Measurements from ENCODE around the gene HBM. TPM values are rescaled to one million over a fixed set of nuclear protein-coding genes. Genes with fewer than 3 reads are reported as not detected.

The HBM gene
- total RNA-seq (not detected), polyA plus RNA-seq (not detected)

- Mint-ChIP-seq H3K4me1 (peaks cover 0 to 9% (median 0%) of the 10 kb centered on the region in 4 donors), H3K27me3 (peaks cover 64% of the 10 kb centered on the region), H3K36me3 (no peaks in the 10 kb centered on the region), H3K9me3 (no peaks in the 10 kb centered on the region), H3K27ac (no peak within 1 kb of the TSS), H3K4me3 (peak within 1 kb of the TSS in 3 of 4 donors; percentile 22 to 77 (median 51))
- ATAC-seq (ENCODE audit: low read depth in 2 of 2) (no peak), DNase-seq (no peak)
- H3K4me1 ChIP-seq (ENCODE audit: control insufficient read depth, insufficient read depth, low read length, poor library complexity, severe bottlenecking) = peaks cover 14% of the 10 kb centered on the region
- H3K4me3 ChIP-seq (ENCODE audit: low read depth, low read length) = no peak within 1 kb of the TSS
- H3K27ac ChIP-seq (ENCODE audit: insufficient read depth, low read length, poor library complexity, severe bottlenecking) = no peak within 1 kb of the TSS
- H3K27me3 ChIP-seq (ENCODE audit: control insufficient read depth, insufficient read depth, low read length) = peaks cover 5% of the 10 kb centered on the region
- H3K9me3 ChIP-seq (ENCODE audit: control insufficient read depth in 2 of 2, low read length in 2 of 2) = no peaks in the 10 kb centered on the region
- H3K36me3 ChIP-seq (ENCODE audit: control insufficient read depth, insufficient read depth, low read length) = no peaks in the 10 kb centered on the region
Measured at GRCh38 chr16:165539-166374, at the start of gene HBM. TSS of gene HBM (plus strand) at chr16:165978. CDS start at chr16:165998, 20 bp downstream.

GRCh38 chr16:116015-116414, 49.8 kb upstream of the HBM start:
- H3K9me3 Mint-ChIP-seq = no peaks in the 10 kb centered on the region
- Histone ChIP-seq H3K4me1 (ENCODE audit: control insufficient read depth, insufficient read depth, low read length, poor library complexity, severe bottlenecking) (no peaks in the 10 kb centered on the region), H3K36me3 (ENCODE audit: control insufficient read depth, insufficient read depth, low read length) (peaks cover 20% of the 10 kb centered on the region), H3K27me3 (ENCODE audit: control insufficient read depth, insufficient read depth, low read length) (no peaks in the 10 kb centered on the region), H3K9me3 (ENCODE audit: control insufficient read depth in 2 of 2, low read length in 2 of 2) (no peaks in the 10 kb centered on the region), H3K4me3 (ENCODE audit: low read depth, low read length) (no peak overlapping the region), H3K27ac (ENCODE audit: insufficient read depth, low read length, poor library complexity, severe bottlenecking) (no peak overlapping the region)
- H3K4me1 Mint-ChIP-seq = peaks cover 0 to 8% (median 2%) of the 10 kb centered on the region in 4 donors
- H3K36me3 Mint-ChIP-seq = peaks cover 13% of the 10 kb centered on the region
- peak overlapping the region in 1 of 3 donors; percentile 20 for H3K27ac Mint-ChIP-seq
- no peaks in the 10 kb centered on the region for H3K27me3 Mint-ChIP-seq
- no peak for DNase-seq
- no peak overlapping the region for H3K4me3 Mint-ChIP-seq
- no peak for ATAC-seq (ENCODE audit: low read depth in 2 of 2)

DNA sequence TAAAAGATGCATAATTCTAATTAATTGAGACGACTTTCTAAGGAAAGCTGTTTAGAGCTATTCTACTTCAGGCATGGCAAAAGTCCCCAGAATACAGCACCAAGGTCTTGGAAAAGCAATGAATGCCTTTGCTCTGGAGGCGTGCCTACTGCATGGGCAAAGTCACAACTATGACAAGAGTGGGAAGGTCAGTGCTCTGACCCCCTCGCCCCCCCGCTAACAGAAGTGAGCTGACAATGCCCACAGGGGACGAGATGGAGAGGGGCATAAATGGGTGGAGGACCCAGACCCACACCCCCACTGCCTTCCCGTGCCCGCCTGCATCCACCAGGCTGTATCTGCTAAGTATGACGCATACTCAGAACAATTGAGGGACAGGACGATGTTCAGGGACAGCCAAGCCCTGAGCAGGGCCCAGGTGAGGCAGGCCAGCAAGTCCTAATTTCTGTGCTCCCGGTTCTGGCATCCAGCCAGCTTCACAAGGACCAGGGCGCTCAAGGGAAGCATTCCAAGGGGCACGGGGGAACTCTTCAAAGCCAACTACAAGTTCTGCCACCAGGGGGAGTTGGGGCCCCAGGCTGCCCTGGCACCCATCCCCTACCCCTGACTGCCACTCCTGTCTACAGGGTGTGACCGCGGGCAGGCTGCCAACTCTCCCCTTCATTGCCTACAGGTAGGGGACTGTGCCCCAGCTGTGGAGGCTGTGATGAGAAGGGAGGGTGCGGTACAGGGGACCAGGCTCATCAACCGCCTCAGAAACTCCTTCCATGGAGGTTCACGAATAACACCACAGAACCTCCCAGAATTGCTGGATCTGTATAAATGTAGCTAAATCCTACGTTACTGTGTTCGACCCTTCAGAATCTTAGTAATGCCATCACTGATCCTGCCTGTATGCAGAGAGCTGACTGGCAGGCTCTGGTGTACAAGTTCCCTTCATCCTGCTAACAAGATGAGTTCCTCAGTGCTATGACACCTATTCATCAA, 48.1 kb upstream of the HBM start:
- no peak overlapping the region for H3K4me3 ChIP-seq (ENCODE audit: low read depth, low read length)
- Mint-ChIP-seq H3K4me3 (no peak overlapping the region), H3K36me3 (peaks cover 8% of the 10 kb centered on the region), H3K27me3 (no peaks in the 10 kb centered on the region), H3K9me3 (no peaks in the 10 kb centered on the region), H3K27ac (no peak overlapping the region), H3K4me1 (peaks cover 0 to 8% (median 2%) of the 10 kb centered on the region in 4 donors)
- peak; percentile 55 to 71 for ATAC-seq (ENCODE audit: low read depth in 2 of 2)
- H3K9me3 ChIP-seq (ENCODE audit: control insufficient read depth in 2 of 2, low read length in 2 of 2) = no peaks in the 10 kb centered on the region
- peak; percentile 53 to 68 (median 63) for DNase-seq
- no peak overlapping the region for H3K27ac ChIP-seq (ENCODE audit: insufficient read depth, low read length, poor library complexity, severe bottlenecking)
- no peaks in the 10 kb centered on the region for H3K27me3 ChIP-seq (ENCODE audit: control insufficient read depth, insufficient read depth, low read length)
- H3K36me3 ChIP-seq (ENCODE audit: control insufficient read depth, insufficient read depth, low read length) = peaks cover 13% of the 10 kb centered on the region
- H3K4me1 ChIP-seq (ENCODE audit: control insufficient read depth, insufficient read depth, low read length, poor library complexity, severe bottlenecking) = no peaks in the 10 kb centered on the region

- no peak overlapping the region for H3K4me3 ChIP-seq (ENCODE audit: low read depth, low read length)
- H3K4me1 ChIP-seq (ENCODE audit: control insufficient read depth, insufficient read depth, low read length, poor library complexity, severe bottlenecking) = no peaks in the 10 kb centered on the region
- DNase-seq (no peak), ATAC-seq (ENCODE audit: low read depth in 2 of 2) (no peak)
- no peaks in the 10 kb centered on the region for H3K27me3 Mint-ChIP-seq
- H3K27me3 ChIP-seq (ENCODE audit: control insufficient read depth, insufficient read depth, low read length) = no peaks in the 10 kb centered on the region
- no peak overlapping the region for H3K4me3 Mint-ChIP-seq
- H3K36me3 Mint-ChIP-seq = peaks cover 13% of the 10 kb centered on the region
- H3K36me3 ChIP-seq (ENCODE audit: control insufficient read depth, insufficient read depth, low read length) = peaks cover 4% of the 10 kb centered on the region
- H3K9me3 ChIP-seq (ENCODE audit: control insufficient read depth in 2 of 2, low read length in 2 of 2) = no peaks in the 10 kb centered on the region
- no peaks in the 10 kb centered on the region for H3K9me3 Mint-ChIP-seq
- peaks cover 0 to 8% (median 3%) of the 10 kb centered on the region in 4 donors for H3K4me1 Mint-ChIP-seq
- H3K27ac Mint-ChIP-seq = no peak overlapping the region
- no peak overlapping the region for H3K27ac ChIP-seq (ENCODE audit: insufficient read depth, low read length, poor library complexity, severe bottlenecking)
Measured at GRCh38 chr16:118857-119256, 46.9 kb upstream of the HBM start.

DNA sequence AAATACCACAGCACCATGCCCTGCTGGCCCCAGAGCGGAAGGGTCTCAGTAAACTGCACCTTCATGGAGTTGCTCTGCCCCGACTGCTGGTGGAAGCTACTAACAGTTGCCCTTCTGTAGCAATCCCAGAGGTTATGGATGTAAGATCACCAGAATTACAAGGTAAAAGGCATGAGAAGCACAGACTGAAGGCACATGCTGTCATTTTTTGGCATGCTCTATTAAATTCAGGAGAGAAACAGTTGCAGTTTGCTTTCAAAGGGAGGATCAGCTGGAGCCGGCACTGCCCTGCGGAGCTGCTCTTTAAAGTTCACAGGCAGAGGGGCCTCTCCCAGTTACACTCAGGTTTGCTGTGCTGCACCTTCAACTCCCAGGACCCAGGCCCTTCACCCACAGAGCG, 46.5 kb upstream of the HBM start:
- H3K27ac Mint-ChIP-seq = peak overlapping the region in 1 of 3 donors; percentile 86
- no peaks in the 10 kb centered on the region for H3K9me3 Mint-ChIP-seq
- ATAC-seq (ENCODE audit: low read depth in 2 of 2) = no peak
- no peaks in the 10 kb centered on the region for H3K27me3 Mint-ChIP-seq
- no peaks in the 10 kb centered on the region for H3K9me3 ChIP-seq (ENCODE audit: control insufficient read depth in 2 of 2, low read length in 2 of 2)
- no peak overlapping the region for H3K27ac ChIP-seq (ENCODE audit: insufficient read depth, low read length, poor library complexity, severe bottlenecking)
- no peaks in the 10 kb centered on the region for H3K27me3 ChIP-seq (ENCODE audit: control insufficient read depth, insufficient read depth, low read length)
- peaks cover 10% of the 10 kb centered on the region for H3K36me3 Mint-ChIP-seq
- H3K4me3 Mint-ChIP-seq = no peak overlapping the region
- DNase-seq = no peak
- H3K4me1 ChIP-seq (ENCODE audit: control insufficient read depth, insufficient read depth, low read length, poor library complexity, severe bottlenecking) = no peaks in the 10 kb centered on the region
- H3K4me1 Mint-ChIP-seq = peaks cover 0 to 8% (median 3%) of the 10 kb centered on the region in 4 donors
- no peak overlapping the region for H3K4me3 ChIP-seq (ENCODE audit: low read depth, low read length)
- peaks cover 5% of the 10 kb centered on the region for H3K36me3 ChIP-seq (ENCODE audit: control insufficient read depth, insufficient read depth, low read length)

GRCh38 chr16:119835-120491, 45.8 kb upstream of the HBM start:
- Mint-ChIP-seq H3K9me3 (no peaks in the 10 kb centered on the region), H3K27ac (no peak overlapping the region), H3K36me3 (peaks cover 8% of the 10 kb centered on the region), H3K27me3 (no peaks in the 10 kb centered on the region), H3K4me3 (no peak overlapping the region), H3K4me1 (peaks cover 0 to 8% (median 3%) of the 10 kb centered on the region in 4 donors)
- DNase-seq (no peak), ATAC-seq (ENCODE audit: low read depth in 2 of 2) (no peak)
- no peak overlapping the region for H3K4me3 ChIP-seq (ENCODE audit: low read depth, low read length)
- H3K36me3 ChIP-seq (ENCODE audit: control insufficient read depth, insufficient read depth, low read length) = peaks cover 8% of the 10 kb centered on the region
- no peaks in the 10 kb centered on the region for H3K9me3 ChIP-seq (ENCODE audit: control insufficient read depth in 2 of 2, low read length in 2 of 2)
- no peak overlapping the region for H3K27ac ChIP-seq (ENCODE audit: insufficient read depth, low read length, poor library complexity, severe bottlenecking)
- H3K4me1 ChIP-seq (ENCODE audit: control insufficient read depth, insufficient read depth, low read length, poor library complexity, severe bottlenecking) = no peaks in the 10 kb centered on the region
- no peaks in the 10 kb centered on the region for H3K27me3 ChIP-seq (ENCODE audit: control insufficient read depth, insufficient read depth, low read length)

GRCh38 chr16:120756-121155, 45.0 kb upstream of the HBM start:
- Mint-ChIP-seq H3K4me3 (no peak overlapping the region), H3K9me3 (no peaks in the 10 kb centered on the region), H3K27ac (peak overlapping the region in 1 of 3 donors; percentile 67), H3K4me1 (peaks cover 0 to 8% (median 5%) of the 10 kb centered on the region in 4 donors), H3K27me3 (no peaks in the 10 kb centered on the region), H3K36me3 (peaks cover 8% of the 10 kb centered on the region)
- no peaks in the 10 kb centered on the region for H3K4me1 ChIP-seq (ENCODE audit: control insufficient read depth, insufficient read depth, low read length, poor library complexity, severe bottlenecking)
- no peak overlapping the region for H3K27ac ChIP-seq (ENCODE audit: insufficient read depth, low read length, poor library complexity, severe bottlenecking)
- H3K27me3 ChIP-seq (ENCODE audit: control insufficient read depth, insufficient read depth, low read length) = no peaks in the 10 kb centered on the region
- ATAC-seq (ENCODE audit: low read depth in 2 of 2) (no peak), DNase-seq (no peak)
- no peak overlapping the region for H3K4me3 ChIP-seq (ENCODE audit: low read depth, low read length)
- no peaks in the 10 kb centered on the region for H3K9me3 ChIP-seq (ENCODE audit: control insufficient read depth in 2 of 2, low read length in 2 of 2)
- H3K36me3 ChIP-seq (ENCODE audit: control insufficient read depth, insufficient read depth, low read length) = peaks cover 8% of the 10 kb centered on the region

Data from CD4-positive, CD25-positive, alpha-beta regulatory T cell (primary cell).